GM19238 (cell line): ENCODE results near the gene PTTG1.

Experiments used
- DNase-seq: peaks from one replicate; pipeline ENCODE4 v3.0.0; 2011; ENCODE audit warnings: low spot score; ENCODE audit not compliant: insufficient read length

PTTG1 gene

DNA sequence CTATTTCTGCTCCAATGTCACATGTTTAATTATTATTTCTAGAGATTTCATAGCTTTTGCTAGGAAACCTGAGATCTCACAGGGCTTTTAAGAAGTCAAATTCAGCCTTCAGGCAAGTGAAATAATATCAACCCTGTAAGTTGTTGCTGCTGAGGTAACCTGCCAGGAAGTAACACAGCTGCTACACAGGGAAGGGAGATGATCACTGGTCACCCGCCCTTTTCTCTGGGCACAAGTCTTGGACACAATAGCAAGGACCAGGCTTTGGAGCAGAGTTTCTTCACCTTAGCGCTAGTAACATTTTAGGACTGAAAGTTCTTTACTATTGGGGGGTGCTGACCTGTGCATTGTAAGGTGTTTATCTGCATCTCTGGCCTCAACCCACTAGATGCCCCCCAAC is 50.1 kb downstream of the PTTG1 start:
- DNase-seq, result no peak

DNA sequence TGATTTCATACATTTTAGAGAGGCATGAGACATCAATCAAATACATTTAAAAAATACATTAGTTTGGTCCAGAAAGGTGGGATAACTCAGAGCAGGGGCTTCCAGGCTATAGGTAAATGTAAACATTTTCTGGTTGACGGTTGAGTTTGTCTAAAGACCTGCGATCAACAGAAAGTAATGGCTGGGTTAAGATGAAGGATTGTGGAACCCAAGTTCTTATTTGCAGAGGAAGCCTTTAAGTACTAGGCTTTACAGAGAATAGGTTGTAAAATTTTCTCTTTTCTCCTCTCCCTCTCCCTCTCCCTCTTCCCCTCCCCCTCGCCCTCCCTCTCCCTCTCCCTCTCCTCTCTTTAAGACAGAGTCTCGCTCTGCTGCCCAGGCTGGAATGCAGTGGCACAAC is 50.8 kb downstream of the PTTG1 start:
- no peak for DNase-seq

DNA sequence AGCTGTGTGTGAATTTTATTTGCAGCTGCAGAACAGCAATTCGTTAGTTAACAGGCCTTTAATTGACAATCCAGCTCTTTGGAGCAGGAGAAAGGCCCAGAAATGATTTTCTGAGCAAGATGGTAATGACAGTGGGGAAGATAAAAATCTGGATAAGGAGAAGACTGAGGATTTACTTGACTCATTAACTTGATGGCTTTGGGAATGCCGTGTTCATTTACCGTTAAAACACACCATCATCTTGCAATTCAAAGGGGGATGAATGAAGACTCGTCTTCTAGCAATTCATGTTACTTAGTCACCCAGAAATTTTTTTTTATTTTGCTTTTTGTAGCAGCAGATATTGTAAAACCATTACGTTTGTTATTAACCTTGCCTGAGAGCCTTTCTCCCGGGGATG is 52.0 kb downstream of the PTTG1 start:
- no peak for DNase-seq

DNA sequence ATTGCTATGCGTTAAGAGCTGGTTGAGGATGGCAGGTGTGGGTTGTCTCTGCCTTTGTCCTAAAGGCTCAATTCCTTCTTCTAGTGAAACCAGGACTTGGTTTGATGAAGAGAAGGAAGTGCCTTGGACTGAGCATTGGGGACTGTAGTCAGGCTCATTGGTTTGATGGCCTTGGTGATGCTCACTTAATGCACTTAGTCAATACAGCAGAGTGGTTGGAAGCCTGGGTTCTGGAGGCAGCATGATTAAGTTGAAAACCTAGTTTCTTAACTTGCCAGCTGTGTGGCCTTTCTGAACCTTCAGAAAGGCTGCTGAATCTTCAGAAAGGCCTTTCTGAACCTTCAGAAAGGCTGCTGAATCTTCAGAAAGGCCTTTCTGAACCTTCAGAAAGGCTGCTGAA is 52.4 kb downstream of the PTTG1 start:
- DNase-seq, result no peak

DNA sequence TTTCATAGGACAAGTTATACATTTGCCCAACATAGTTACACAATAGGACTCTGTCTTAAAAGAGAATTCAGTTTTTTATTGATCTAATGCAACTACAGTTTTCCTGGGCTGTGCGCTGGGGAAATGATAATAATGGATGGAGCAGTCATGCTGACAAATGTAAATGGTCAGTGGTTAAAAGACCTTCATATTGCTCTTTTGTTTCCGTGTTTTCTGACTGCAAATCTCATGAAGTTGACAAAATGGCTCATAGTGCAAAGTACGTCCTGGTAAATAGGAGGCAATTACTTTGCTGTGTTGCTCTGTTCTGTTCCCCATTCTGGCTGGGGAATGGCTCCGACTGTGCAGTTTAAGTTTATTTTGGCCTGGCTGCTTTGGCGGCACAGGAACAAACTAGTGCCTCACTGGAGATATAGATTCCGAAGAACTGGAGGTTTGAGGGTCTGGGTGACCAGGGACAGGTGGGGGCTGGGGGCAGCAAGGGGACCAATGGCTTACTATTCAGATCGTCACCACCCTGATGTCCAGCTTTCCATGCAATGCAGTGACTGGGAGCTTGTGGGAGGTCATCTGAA is 54.3 kb downstream of the PTTG1 start:
- DNase-seq, result no peak

DNA sequence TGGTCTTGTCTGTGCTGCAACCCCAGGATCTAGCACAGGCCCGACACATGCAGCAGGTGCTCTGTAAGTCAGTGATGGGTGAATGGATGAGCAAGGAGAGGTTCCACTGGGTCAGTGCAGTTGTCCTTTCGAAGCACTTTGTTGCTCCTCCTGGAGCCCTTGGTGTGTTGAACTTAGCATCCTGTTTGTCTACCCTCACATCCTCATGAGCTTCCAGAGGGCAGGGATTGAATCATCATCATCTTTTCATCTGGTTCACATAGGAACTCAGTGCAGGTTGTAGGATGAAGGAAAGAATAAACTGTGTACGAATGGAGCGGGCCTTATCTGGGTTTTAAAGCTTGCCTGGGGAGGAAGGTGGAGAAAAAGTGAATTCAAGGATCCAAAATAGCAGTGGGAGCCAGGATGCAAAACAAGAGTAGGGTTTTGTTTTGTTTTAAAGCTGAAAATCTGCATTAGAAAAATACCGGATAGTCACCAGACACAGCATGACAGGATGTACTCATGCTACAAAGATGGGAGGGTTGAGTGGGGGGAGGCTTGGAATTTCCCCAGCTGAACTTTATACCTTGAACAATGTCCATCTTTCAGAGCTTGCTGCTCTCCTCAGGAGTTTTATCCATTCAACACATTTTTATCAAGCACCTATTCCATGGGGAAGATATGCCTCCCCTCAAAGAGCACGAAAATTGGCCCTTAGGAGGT is 55.8 kb downstream of the PTTG1 start:
- DNase-seq, result no peak

DNA sequence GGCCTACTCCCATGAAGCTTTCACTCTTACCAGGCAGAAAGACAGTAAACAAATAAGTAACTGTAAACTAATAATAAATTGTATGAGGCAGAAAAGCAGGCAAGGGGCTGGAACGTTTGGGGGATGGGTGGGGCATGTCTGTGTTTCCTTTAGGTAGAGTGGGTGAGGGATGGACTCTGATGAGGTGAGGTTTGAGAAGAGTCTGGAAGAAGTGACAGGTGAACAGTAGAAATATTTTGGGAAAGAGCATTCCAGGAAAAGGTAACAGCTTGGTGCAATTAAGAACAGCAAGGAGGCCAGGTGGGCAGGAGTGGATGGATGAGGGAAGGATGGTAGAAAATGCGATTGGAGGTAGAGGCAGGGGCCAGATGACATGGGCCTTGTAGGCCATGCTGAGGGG is 56.5 kb downstream of the PTTG1 start:
- DNase-seq, result no peak
